ENCODE measurements around the gene RUNX2.

DNA sequence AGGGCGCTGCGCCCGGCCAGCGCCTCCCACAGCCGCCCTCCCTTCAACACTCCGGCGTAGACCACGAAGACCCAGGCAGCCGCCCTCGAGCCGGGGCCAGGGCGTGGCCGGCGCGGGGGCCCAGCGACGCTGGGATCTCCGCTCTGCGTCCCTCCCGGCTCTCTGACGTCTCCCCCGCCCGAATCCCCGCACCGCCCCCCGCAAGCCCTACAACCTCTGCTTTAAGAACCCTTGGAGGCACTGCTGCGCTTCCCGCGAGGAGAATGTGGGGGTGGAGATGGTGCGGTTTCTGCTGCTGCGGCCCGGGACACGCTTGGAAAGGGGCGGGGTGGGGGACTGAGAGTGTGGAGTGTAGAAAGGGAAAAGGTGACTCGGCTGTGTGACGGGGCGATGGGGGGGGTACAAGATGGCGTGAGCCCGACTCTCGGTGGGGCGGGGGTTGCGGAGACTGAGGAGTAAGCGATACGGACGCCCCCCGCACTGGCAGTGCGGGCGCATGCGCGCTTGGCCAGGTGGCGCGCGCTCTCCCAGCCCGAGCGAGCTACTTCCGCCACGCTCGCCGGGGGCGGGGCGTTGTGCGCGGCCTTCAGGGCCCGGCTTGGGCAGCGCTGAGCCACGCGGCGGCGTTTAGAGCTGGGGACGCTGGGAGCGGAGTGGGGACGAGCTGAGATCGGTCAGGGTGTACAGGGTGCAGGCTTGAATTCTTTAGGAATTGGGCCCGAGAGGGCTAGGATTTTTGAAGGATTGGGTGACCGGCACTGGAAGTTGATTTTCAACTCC lies 49.6 kb downstream of the RUNX2 start, which contains the start of gene SUPT3H:
- TF ChIP-seq, protein P1, sequence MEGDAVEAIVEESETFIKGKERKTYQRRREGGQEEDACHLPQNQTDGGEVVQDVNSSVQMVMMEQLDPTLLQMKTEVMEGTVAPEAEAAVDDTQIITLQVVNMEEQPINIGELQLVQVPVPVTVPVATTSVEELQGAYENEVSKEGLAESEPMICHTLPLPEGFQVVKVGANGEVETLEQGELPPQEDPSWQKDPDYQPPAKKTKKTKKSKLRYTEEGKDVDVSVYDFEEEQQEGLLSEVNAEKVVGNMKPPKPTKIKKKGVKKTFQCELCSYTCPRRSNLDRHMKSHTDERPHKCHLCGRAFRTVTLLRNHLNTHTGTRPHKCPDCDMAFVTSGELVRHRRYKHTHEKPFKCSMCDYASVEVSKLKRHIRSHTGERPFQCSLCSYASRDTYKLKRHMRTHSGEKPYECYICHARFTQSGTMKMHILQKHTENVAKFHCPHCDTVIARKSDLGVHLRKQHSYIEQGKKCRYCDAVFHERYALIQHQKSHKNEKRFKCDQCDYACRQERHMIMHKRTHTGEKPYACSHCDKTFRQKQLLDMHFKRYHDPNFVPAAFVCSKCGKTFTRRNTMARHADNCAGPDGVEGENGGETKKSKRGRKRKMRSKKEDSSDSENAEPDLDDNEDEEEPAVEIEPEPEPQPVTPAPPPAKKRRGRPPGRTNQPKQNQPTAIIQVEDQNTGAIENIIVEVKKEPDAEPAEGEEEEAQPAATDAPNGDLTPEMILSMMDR (IDR thresholded peaks at IDR 0.05) = peak in 3 of 4 experiments; percentile 27 to 32 (median 28)
- peak; percentile 74 to 80 for TF ChIP-seq POLR2A (IDR thresholded peaks at IDR 0.05)

All from uterus (tissue), 2 donors.